AG04449 (cell line): ENCODE measurements around the gene SASH1.

ENCODE experiments used
- CTCF ChIA-PET: fragments of 350-600 bp; formaldehyde crosslinking; extraction: SDS; loops from one replicate; lab custom pipeline; 2021; ENCODE audit warnings: antibody characterized with exemption; lab: Yijun Ruan, JAX
- POLR2A ChIA-PET: fragments of 400-600, 350-600 bp; formaldehyde crosslinking; extraction: SDS; loops from one replicate; lab custom pipeline; 2020; ENCODE audit warnings: antibody characterized with exemption, inconsistent platforms; lab: Yijun Ruan, JAX
- DNase-seq: peaks from one replicate; pipeline ENCODE4 v3.0.0-alpha.2; 2010; ENCODE audit warnings: low read depth, low spot score
- H3K4me3 ChIP-seq: 2 replicates; pipeline ENCODE4 v1.5.1; 2011; ENCODE audit warnings: low read depth, mild to moderate bottlenecking, control low read depth, low read length
- TF ChIP-seq, protein P1 (sequence below): IDR thresholded peaks from one replicate; pipeline ENCODE4 v1.5.1; 2011; ENCODE audit warnings: mild to moderate bottlenecking, moderate library complexity, low read length, control low read depth, inconsistent platforms; ENCODE audit not compliant: insufficient read depth; ENCODE audit errors: missing control alignments

Gene SASH1

GRCh38 chr6:148530976-148531375 lies 188.3 kb downstream of the SASH1 start:
- no peak for DNase-seq
- TF ChIP-seq, protein P1, sequence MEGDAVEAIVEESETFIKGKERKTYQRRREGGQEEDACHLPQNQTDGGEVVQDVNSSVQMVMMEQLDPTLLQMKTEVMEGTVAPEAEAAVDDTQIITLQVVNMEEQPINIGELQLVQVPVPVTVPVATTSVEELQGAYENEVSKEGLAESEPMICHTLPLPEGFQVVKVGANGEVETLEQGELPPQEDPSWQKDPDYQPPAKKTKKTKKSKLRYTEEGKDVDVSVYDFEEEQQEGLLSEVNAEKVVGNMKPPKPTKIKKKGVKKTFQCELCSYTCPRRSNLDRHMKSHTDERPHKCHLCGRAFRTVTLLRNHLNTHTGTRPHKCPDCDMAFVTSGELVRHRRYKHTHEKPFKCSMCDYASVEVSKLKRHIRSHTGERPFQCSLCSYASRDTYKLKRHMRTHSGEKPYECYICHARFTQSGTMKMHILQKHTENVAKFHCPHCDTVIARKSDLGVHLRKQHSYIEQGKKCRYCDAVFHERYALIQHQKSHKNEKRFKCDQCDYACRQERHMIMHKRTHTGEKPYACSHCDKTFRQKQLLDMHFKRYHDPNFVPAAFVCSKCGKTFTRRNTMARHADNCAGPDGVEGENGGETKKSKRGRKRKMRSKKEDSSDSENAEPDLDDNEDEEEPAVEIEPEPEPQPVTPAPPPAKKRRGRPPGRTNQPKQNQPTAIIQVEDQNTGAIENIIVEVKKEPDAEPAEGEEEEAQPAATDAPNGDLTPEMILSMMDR = no peak
- POLR2A ChIA-PET = interaction anchor here (1.1 to 1.2 kb wide), 2 partner anchors 22 to 34 kb away, joined by 6 to 10 read pairs; no protein-coding TSS in a partner anchor
- H3K4me3 ChIP-seq = peak overlapping the region; percentile 42
- CTCF ChIA-PET = interaction anchor here (1.0 to 1.9 kb wide), 4 partner anchors 9 to 354 kb away, joined by 3 to 9 read pairs (median 4); no protein-coding TSS in a partner anchor

- CTCF ChIA-PET = interaction anchor here (1.1 to 1.7 kb wide), 3 partner anchors 9 to 494 kb away, joined by 4 read pairs; no protein-coding TSS in a partner anchor
- POLR2A ChIA-PET = no interaction called here
- H3K4me3 ChIP-seq = no peak overlapping the region
- TF ChIP-seq, protein P1 = no peak
- no peak for DNase-seq
Measured at GRCh38 chr6:148532698-148533097, 190.1 kb downstream of the SASH1 start.

DNA sequence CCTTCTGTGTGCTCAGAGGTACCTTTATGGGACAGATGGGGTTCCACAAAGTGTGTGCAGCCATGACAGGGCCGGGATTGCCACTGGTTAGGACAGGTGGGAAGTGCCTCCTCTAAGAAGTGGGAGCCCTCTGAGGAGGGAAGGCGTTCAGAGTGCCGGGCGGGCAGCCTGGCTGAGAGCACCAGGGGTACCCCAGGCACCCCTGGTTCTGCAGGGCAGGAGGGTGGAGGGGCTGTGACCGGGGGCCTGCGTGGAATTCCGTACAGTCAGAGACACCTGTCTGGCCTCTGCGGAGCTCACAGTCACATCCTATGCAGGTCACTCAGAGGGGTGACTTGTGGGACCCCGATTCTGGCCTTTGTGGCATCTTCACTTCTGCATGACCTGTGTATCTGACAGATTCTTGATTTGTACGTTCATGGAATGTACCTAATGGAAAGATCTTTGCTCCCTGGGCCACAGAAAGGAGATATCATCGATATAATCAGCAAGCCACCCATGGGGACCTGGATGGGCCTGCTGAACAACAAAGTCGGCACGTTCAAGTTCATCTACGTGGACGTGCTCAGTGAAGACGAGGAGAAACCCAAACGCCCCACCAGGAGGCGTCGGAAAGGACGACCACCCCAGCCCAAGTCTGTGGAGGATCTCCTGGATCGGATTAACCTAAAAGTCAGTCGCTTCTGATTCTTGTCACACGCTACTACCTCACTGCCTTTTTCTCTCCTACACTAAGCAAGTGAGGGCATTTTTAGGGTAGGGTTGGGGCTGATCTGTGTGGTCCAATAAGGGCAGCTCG lies 190.9 kb downstream of the SASH1 start:
- CTCF ChIA-PET = interaction anchor here (1.3 to 1.7 kb wide), 3 partner anchors 9 to 493 kb away, joined by 4 read pairs; no protein-coding TSS in a partner anchor
- no peak overlapping the region for H3K4me3 ChIP-seq
- POLR2A ChIA-PET = no interaction called here
- no peak for DNase-seq
- TF ChIP-seq, protein P1 = no peak

- ChIA-PET POLR2A (no interaction called here), CTCF (interaction anchor here (1.3 kb wide), 1 partner anchor 24 kb away, joined by 4 read pairs; no protein-coding TSS in a partner anchor)
- no peak overlapping the region for H3K4me3 ChIP-seq
- DNase-seq = no peak
- TF ChIP-seq, protein P1 = no peak
Measured at GRCh38 chr6:148534871-148535270, 192.2 kb downstream of the SASH1 start.

DNA sequence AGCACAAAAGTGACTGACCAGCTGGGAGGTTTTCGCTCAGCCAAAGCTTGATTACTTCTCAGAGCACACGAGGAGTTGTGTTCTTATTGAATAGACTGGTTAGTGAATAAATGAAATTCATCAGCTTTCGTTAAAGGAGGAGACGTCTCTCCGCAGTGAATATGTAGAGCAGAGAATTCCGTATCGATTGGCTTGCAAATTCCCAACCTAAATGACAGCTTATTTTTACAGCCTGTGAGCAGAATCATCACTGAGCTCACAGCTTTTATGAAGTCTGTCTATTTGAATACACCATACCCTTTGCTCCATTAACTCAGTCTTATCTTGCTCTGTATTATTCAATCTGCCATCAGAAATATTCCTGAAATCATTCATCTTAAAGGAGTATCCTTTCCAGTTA lies 192.7 kb downstream of the SASH1 start:
- no peak for DNase-seq
- POLR2A ChIA-PET = no interaction called here
- TF ChIP-seq, protein P1 = no peak
- H3K4me3 ChIP-seq = no peak overlapping the region
- CTCF ChIA-PET = interaction anchor here (2.1 kb wide), 1 partner anchor 24 kb away, joined by 8 read pairs; no protein-coding TSS in a partner anchor

- H3K4me3 ChIP-seq = no peak overlapping the region
- DNase-seq = no peak
- TF ChIP-seq, protein P1 = no peak
- ChIA-PET CTCF (interaction anchor here (2.1 kb wide), 1 partner anchor 24 kb away, joined by 8 read pairs; no protein-coding TSS in a partner anchor), POLR2A (no interaction called here)
Measured at GRCh38 chr6:148535976-148536375, 193.3 kb downstream of the SASH1 start.
